Measurements from ENCODE around the gene ZMYND8.

GRCh38 chr20:47201074-47201730 is 155.3 kb downstream of the ZMYND8 start:
- TF ChIP-seq CTCF (IDR thresholded peaks at IDR 0.05) (no peak), POLR2A (IDR thresholded peaks at IDR 0.05) (no peak)
